Measurements from ENCODE around the gene EMC1.

GRCh38 chr1:19213580-19213979 is 37.7 kb downstream of the EMC1 start:
- TF ChIP-seq REST (tag by site-specific recombination; IDR thresholded peaks at IDR 0.05) (no peak), ZNF221 (tag by site-specific recombination; IDR thresholded peaks at IDR 0.05; ENCODE audit: borderline replicate concordance) (no peak)

Measured in HEK293 (cell line).